Measurements from ENCODE around the gene VIPR2. TPM values are rescaled to one million over a fixed set of nuclear protein-coding genes. Genes with fewer than 3 reads are reported as not detected.

The VIPR2 gene
- total and polyA plus RNA-seq, 11 donors, result 3.3 to 27.0 (median 18.5) TPM

GRCh38 chr7:159092701-159093121, 52.0 kb downstream of the VIPR2 start:
- ATAC-seq (no peak), DNase-seq (peak in 1 of 5 donors; percentile 4)
- no peaks in the 10 kb centered on the region for H3K36me3 ChIP-seq
- H3K4me3 ChIP-seq, result no peak overlapping the region
- no peaks in the 10 kb centered on the region for H3K27me3 ChIP-seq
- peaks cover 0 to 52% (median 20%) of the 10 kb centered on the region in 12 donors for H3K4me1 ChIP-seq
- TF ChIP-seq CTCF (IDR thresholded peaks at IDR 0.05) (no peak), POLR2A (IDR thresholded peaks at IDR 0.05) (no peak)
- intact Hi-C loops (cut with DNase I), result no loop called here
- 62 to 67% (median 64%) methylated on average over 12 to 13 of the region's 13 CpGs for WGBS, 4 donors
- H3K27ac ChIP-seq, result peak overlapping the region in 8 of 12 donors; percentile 9 to 99 (median 96)
- no peaks in the 10 kb centered on the region for H3K9me3 ChIP-seq

GRCh38 chr7:159091480-159092475, 52.9 kb downstream of the VIPR2 start:
- no peak for TF ChIP-seq CTCF (IDR thresholded peaks at IDR 0.05)
- no peak for TF ChIP-seq POLR2A (IDR thresholded peaks at IDR 0.05)
- Histone ChIP-seq H3K36me3 (no peaks in the 10 kb centered on the region), H3K9me3 (no peaks in the 10 kb centered on the region), H3K4me3 (no peak overlapping the region), H3K4me1 (peaks cover 0 to 48% (median 16%) of the 10 kb centered on the region in 12 donors), H3K27me3 (no peaks in the 10 kb centered on the region), H3K27ac (peak overlapping the region in 6 of 12 donors; percentile 3 to 95 (median 42))
- intact Hi-C loops (cut with DNase I), result no loop called here
- peak in 2 of 5 donors; percentile 4 to 32 for DNase-seq
- ATAC-seq, result no peak
- WGBS, 4 donors, result 85 to 90% (median 88%) methylated on average over 28 to 31 of the region's 31 CpGs

GRCh38 chr7:159091041-159091440, 53.6 kb downstream of the VIPR2 start:
- no peak for TF ChIP-seq CTCF (IDR thresholded peaks at IDR 0.05)
- TF ChIP-seq POLR2A (IDR thresholded peaks at IDR 0.05), result no peak
- 81 to 90% (median 85%) methylated on average over 5 to 13 of the region's 13 CpGs for WGBS, 4 donors
- peak in 1 of 5 donors; percentile 1 for DNase-seq
- H3K36me3 ChIP-seq, result peaks cover 0 to 2% (median 0%) of the 10 kb centered on the region in 9 donors
- peak overlapping the region in 1 of 12 donors; percentile 95 for H3K27ac ChIP-seq
- no peaks in the 10 kb centered on the region for H3K9me3 ChIP-seq
- intact Hi-C loops (cut with DNase I), result no loop called here
- H3K4me3 ChIP-seq, result no peak overlapping the region
- peaks cover 0 to 50% (median 16%) of the 10 kb centered on the region in 12 donors for H3K4me1 ChIP-seq
- no peak for ATAC-seq
- no peaks in the 10 kb centered on the region for H3K27me3 ChIP-seq
